ENCODE data around the gene PSAT1.

Gene PSAT1

DNA sequence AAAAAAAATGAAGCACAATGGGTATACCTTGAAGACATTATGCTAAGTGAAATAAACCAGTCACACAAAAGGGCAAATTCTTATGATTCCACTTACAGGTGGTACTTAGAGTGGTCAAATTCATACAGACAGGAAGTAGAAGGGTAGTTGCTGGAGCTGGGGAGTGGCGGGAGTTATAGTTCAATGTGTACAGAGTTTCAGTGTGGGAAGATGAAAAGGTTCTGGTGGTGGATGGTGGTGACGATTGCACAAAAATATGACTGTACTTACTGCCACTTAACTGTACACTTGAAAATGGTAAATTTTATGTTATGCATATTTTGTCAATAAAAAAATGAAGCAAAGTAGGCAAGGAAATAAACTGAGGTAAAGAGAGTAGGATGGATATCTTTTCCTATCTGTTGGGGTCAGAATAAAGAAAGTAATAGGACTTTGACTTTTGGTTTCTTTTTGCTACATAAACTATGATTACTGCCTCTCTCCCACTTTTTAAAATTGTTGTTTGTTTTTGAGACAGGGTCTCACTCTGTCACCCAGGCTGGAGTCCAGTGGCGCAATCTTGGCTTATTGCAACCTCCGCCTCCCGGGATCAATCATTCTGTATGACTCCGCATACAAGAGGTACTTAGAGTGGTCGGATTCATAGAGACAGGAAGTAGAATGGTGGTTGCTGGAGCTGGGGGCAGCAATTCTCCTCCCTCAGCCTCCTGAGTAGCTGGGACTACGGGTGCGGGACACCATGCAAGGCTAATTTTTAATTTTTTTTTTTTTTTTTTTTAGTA lies 4.0 kb upstream of the PSAT1 start:
- peak in 1 of 3 experiments; percentile 6 for DNase-seq (ENCODE audit: low read depth in 3 of 3)

DNA sequence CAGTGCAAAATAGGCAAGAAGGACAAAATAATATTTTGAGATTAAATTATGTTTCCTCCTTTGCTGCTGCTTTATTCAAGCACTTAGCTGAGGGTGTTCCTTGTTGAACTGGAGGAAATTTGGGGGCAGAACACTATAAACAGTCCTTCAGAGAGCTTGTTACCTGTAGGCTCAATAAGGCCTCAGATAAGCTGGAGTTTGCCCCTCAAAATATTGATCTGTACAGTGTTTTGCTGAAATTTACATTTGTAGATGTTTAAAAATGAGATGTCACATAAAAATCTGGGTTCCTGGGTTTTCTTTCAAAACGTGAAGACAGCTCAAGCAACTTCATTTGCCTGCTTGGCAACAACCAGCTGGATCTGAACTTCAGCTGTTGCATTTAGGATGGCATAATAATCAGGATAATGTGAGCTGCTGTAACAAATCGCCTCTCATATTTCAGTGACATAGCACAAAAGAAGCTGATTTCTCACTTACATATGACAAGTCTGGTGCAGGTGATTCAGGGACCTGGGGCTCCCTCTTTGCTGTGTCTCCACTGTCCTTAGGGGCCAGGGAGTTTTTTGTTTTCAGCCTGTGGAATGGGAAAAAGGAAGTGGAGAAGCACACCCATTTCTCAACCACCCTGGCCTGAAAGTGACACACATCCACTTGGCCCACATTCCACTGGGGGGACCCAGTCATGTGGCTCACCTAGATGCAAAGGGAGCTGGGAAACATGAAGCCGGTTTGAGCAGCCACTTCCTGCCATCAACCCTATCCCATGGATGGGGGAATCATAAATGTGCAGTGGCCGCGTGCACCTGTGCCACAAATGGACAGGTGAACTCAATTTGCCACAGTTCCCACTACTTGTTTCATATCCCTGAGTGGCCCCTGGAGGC lies 2.4 kb upstream of the PSAT1 start:
- no peak for DNase-seq (ENCODE audit: low read depth in 3 of 3)

DNA sequence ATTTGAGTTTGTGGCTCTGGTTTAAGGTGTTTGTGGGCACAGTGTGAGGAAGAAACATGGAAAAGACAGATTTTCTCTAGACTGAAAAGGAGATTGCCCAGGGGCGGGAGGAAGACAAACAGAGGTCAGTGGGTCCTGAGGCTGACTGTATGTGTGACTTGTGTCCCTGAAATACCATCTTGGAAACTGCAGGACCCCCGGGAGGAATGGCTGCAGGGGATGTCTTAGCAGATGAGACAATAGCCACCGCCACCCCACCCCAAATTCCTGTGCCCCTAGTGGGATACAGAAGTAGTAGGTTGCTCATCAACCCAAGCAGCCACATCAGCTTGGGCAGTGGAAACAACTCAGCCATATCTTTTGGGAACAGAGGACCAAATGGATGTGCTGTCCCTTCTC lies 1.7 kb upstream of the PSAT1 start:
- no peak for DNase-seq (ENCODE audit: low read depth in 3 of 3)

DNA sequence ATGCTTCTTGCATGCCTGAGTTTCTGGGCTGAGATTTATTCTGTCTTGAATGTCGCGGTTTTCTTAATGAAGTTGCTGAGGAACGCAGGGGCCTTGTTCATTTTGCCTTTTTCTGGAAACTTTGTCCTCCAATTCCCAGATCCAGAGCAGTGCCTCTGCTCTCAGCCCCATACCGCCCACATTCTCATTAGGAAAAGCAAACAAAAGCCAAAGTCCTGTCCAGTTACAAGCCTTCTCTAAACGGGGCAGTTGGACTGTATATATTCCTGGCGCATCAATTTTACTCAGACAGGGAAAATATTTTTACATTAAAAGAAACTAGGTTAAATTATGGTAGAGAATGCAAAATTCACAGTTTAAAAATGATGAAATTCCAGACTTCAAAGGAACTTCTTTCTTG lies 1.2 kb upstream of the PSAT1 start:
- no peak for DNase-seq (ENCODE audit: low read depth in 3 of 3)

DNA sequence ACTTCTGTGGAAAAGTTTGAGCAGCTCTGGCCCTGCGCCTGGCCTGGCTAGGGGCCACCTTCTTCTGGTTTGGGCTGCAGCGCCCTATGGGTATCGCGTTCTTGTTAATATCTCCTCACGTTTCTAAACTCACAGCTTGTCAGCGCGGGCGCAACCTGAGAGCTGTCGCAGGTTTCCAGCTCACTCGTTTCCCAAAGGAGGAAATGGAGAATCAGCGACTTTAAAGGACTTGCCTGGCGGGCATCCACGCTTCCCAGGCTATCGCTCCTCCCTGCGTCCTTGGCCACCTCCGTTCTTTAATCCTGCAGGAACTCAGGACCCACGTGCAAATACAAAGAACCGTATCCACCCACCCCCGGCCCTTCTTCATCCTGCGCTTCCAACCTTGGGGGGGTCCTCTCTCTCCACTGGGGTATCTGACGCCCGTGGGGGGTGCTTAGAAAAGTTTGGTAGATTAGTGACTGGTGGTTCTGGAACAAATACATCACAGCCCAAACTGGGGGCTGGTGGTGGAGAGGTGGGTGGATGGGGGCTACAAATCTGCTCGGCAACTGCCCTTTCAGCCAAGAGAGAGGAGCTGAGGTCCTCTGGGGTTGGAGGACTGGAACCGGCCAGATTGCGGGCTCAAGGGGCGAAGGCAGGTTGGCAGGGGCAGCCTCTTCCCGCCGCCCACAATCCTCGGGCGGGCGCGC lies 578 bp upstream of the PSAT1 start:
- DNase-seq (ENCODE audit: low read depth in 3 of 3) = peak in 1 of 3 experiments; percentile 19

DNA sequence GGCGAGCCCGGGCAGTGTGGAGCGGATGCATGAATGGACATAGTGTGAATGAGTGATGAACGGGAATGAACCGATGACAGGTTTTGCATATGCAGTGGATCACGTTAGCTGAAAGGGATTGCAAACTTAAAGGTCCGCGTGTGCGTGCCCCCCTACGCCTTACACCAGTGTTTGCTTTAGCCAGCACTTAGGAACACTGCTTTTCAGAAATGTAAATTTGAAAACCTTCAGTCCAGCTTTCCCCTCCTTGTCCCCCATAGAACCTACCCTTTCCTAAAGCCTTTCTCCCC lies 692 bp downstream of the PSAT1 start:
- DNase-seq (ENCODE audit: low read depth in 3 of 3) = no peak

DNA sequence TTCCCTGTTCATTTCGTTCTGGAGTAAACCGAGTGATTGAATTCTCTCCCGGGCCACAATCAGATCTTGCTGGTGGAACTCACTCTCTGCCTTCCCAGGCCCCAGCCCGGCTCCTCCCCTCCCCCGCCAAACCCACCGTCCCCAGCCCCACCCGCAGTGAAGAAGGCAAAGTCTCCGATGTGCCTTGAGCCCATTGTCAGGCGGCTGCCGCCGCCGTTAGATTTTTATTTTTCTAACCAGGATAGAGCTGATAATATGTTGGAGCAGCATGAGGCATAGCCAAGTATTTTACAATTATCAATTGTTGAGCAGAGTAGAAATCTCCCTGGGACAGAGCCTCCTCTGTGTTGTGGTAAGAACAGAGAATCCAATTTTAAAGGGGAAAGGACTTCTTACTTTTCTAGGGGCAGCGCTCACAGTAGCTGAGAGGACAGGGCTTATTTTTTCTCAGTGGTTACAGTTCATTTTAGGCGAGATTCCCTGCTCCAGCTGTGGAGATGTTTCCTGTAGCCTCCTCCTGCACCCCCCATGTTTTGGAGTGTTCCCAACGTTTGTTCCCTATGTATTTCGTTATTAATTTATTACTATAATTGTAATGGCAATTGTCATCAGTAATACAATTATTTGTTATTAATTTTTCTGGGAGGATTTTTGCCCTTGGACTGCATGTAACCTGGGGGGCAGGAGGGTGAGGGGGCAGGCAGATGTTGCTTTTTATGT lies 1.3 kb downstream of the PSAT1 start:
- peak in 1 of 3 experiments; percentile 32 for DNase-seq (ENCODE audit: low read depth in 3 of 3)

DNA sequence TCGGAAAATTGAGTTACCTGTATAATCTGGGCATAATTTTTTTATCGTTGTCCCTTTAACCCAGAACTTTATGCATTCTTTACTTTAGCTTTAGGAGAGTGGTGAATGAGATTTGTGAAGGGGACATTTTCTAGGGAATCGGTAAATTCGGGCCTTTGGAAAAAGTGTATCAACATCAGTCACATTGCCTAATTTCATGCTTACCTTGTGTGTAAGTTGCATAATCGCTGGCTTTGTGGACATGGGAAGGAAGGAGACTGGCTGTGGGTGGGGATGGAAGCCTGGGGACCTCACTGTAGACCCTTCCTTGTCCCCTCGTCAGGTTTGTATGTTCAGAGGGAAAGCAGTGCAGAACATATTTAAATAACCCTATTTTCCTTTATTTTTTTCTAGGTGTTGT lies 3.3 kb downstream of the PSAT1 start:
- DNase-seq (ENCODE audit: low read depth in 3 of 3) = no peak

DNA sequence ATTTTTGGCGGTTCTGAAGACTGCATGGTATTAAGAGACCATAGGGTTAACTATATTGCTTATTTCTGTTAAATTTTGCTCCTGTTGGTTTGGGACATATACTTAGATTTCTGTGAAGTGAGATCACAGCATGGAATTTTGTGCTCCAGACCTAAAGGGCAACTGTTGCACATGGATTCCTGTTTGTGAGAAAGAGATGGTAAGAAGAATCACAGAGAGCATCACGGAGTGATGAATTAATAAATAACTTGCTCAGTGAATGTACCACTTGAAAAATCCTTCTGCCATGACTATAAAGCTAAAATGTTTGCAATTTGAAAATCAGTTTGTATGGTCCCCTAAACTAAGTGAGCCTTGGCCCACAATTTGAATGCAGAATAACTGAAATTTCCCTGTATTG lies 4.5 kb downstream of the PSAT1 start:
- no peak for DNase-seq (ENCODE audit: low read depth in 3 of 3)

DNA sequence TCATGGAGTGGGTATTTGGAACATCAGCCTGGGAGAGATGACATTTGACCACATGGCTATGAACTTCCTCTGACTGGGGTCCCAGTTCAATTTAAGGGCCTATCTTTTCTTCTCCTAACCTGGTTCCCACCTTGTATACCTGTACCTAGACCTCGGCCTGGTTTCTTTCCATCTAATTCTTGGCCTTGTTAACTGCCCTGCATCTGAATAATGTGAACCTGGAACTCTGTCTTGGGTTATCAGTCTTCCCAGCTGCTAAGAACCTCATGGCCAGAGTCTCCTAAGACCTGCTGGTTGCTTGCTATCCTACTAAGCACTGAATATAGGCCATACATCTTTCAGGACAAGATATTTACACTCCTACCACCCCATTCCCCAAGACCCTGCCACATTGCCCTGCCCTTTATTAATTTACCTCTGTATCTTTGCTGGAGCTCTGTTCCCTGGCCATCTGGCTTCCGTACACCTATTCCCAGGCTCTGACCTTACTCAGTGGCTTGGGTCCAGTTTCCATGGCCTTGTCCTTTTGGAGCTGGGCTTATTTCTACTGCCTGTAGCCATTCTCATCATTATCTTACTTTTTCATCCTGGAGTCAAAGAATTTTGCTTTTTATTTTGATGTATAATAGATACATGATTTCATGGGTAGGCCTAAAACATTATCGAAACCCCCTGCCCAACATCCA lies 6.6 kb downstream of the PSAT1 start:
- DNase-seq (ENCODE audit: low read depth in 3 of 3) = no peak

DNA sequence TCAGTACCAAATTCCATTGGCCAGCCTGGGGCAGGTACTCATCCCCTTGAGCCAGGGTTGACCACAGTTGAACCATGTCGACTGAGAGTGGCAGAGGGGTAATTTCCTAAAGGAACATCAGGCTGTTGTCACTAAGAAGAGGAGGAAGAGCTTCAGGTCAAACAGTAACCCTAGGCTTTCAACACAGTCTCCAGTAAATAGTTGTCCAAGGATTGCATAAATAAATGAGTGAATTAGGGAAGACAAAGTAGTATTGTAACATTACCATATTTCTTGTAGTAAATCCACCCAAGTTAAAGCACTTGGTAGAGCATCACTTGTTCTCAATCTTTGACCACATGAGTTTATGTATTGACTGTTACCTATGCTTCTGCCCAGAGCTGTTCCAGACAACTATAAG lies 7.4 kb downstream of the PSAT1 start:
- DNase-seq (ENCODE audit: low read depth in 3 of 3) = no peak

DNA sequence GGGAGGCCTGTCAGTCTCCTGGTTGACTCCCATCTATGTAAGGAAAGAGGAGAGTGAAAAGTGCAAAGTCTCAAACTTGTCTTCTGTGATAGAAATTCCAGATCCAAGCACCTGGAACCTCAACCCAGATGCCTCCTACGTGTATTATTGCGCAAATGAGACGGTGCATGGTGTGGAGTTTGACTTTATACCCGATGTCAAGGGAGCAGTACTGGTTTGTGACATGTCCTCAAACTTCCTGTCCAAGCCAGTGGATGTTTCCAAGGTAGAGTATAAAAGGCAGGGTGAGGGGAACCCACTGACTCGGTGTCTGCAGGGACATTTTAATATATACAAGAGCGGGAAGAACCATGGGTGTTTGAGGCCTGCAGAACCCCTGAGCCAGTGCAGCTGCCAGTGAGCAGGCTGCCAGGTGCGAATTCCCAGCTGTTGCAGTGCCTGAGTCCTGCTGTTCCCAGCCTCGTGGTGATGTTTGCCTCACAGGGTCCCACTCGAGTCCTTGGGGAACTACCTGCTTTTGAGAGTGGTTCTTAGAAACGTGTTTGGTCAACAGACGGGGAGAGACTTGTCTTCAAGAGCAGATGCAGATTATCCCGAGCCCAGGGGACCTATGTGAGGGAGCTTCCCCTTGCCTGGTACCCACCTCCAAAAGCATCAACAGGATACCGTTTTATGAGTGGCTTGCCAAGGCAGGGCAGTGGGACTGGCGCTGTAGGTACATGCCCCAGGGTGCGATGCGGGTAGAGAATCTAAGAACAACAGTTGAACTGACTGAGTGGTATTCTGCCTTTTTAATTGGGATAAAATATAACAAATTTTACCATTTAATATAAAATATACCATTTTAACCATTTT lies 9.5 kb downstream of the PSAT1 start:
- no peak for DNase-seq (ENCODE audit: low read depth in 3 of 3)

DNA sequence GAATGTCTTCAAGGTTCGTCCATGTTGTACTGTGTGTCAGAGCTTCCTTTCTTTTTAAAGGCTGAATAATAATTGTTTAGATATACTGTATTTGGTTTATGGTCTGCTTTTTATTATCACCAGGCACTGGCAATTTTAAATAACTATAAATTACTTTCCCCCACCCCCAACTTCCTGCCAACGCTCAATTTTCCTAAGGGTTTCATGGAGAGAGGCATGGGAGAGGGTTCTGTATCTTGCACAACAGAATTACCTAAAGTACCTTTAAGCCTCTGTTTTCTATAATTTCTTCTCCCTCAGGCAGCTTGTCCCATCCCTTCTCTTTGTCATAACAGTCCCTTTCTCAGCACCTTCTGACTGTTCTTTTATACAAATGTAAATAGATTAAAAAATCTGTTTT lies 10.4 kb downstream of the PSAT1 start:
- no peak for DNase-seq (ENCODE audit: low read depth in 3 of 3)

DNA sequence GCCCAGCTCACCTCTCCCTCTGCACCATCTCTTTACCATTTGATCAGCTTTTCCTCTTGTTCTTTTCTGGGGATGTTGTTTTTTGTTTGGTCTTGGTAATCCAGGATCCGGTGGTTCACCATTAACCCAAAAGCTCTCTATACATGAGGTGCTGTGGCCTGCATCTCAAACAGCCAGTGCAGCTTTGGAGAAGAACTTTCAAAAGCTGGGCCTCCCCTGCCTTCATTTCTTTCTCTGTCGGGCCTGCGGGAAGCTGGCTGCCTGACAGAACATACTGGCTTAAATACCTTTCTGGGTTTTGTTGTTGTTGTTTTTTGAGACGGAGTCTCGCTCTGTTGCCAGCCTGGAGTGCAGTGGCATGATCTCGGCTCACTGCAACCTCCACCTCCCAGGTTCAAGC lies 12.1 kb downstream of the PSAT1 start:
- DNase-seq (ENCODE audit: low read depth in 3 of 3) = no peak

DNA sequence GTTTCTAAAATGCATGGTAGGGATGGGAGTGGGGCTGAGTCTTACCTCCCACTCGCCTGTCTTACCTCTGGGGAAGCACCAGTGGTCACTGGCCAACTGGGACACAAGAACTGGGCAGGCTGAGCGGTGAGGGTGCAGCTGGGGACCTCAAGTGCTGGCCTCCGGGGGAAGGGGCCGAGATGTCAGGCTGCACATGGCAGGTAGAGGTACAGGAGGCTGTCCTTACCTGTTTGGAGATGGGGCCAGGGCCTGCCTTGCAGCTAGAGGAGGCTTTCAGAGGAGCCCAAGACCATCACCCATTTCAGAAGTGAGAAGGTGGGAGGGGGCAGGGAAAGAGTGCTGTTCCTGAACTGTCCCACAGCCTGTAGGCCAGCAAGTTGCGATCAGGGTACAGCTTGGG lies 14.2 kb downstream of the PSAT1 start:
- DNase-seq (ENCODE audit: low read depth in 3 of 3) = no peak

DNA sequence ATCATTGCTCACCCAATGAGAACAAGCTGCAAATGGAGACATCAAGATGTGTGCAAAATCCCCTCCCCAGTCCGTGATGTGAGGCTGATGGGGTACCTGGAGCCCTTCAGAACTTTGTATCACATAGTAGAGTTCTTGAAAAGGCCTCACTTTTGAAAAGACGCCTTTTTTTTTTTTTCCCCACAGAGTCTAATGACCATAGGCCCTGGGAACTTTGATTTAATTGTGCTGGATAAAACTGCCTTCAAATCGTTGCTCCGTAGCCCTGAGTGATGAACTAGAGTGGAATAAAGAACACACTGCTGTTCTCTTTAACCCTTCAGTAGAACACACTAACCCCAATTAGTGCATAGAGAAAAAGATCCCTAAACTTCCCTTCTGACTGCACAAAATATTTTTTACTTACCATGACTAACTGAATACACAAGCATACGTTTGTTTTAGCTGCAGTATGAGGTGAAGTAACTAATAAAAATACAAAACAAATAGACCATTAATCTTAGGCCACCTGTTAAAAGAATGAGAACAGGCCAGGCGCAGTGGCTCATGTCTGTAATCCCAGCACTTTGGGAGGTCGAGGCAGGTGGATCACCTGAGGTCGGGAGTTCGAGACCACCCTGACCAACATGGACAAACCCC lies 15.1 kb downstream of the PSAT1 start:
- DNase-seq (ENCODE audit: low read depth in 3 of 3) = no peak

DNA sequence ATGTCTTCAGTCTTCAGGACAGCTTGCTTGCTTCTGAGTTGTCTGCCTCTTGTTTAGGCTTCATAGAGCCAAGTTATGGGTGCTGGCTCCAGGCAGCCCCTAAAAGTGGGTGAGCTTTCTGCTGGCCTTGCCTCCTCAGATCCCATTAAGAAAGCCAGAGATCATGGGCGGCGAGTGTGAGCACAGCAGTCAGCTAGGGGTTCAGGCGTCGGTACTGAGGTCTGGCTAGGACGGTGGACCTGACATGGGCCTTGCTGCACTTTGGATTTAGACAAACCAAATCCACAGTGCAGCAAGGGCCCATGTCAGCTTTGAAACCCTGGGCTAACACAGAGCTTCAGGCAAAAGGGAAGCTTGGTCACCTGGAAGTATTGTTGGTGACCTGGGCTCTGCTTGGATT lies 17.6 kb downstream of the PSAT1 start:
- no peak for DNase-seq (ENCODE audit: low read depth in 3 of 3)

DNA sequence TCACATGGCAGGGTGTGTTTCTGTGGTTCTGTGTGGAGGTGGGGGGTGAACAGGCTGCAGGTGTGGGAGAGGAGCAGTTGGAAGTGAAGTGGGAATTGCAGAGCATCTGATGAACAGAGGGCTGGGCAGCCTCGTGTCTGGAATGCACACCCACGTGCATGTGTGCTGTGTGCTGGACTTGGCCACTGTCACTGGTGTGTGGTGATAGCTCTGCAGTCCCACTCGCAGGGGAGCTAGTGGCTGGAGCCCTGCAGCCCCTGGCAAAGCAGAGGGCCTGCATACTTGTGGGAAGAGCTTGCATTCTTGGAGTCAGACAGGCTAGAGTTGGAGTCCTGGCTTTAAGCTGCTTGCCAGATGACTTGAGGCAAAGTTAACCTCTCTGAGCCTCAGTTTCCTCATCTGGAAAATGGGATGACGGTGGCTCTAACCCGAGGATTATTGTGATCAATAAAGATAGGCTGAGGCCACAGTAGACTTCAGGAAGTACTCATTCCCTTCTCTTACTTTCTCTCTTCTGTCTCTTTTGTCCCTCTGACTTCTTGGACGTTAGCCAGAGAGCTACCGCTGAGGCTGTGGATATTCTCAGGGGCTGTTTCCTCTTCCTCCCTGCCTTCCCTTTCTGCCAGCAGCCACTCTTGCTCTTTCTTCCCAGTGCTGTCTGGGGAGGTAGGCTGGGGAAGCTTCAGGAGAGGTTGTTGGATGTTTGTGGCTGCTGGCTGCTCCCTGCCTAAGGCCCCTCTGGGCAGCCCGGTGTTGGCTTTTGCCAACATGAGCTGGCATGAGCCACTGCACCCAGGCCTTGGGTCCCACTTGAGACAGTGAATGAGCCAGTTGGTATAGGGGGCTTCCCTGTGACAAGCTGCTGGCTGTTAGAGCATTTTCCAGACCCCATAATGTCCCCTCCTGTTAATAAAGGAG lies 18.3 kb downstream of the PSAT1 start:
- no peak for DNase-seq (ENCODE audit: low read depth in 3 of 3)
